ENCODE data around the gene ARHGEF12.

The ARHGEF12 gene

GRCh38 chr11:120471131-120471530 lies 134.9 kb downstream of the ARHGEF12 start:
- H3K9ac ChIP-seq (ENCODE audit: low read depth in 1 of 2, low read length in 2 of 2): no peak overlapping the region
- H3K9me3 ChIP-seq (ENCODE audit: control insufficient read depth in 2 of 2, low read length in 2 of 2): no peaks in the 10 kb centered on the region
- H3K27ac ChIP-seq (ENCODE audit: low read depth in 2 of 2, low read length in 2 of 2): no peak overlapping the region
- H3K27me3 ChIP-seq (ENCODE audit: control insufficient read depth in 2 of 2, insufficient read depth in 2 of 2, low read length in 2 of 2): no peaks in the 10 kb centered on the region
- no peak overlapping the region for H3K4me3 ChIP-seq (ENCODE audit: low read length in 2 of 2)
- peaks cover 47 to 50% of the 10 kb centered on the region in 2 donors for H3K36me3 ChIP-seq (ENCODE audit: control insufficient read depth in 2 of 2, insufficient read depth in 2 of 2, low read length in 2 of 2)
- H3K4me1 ChIP-seq (ENCODE audit: control insufficient read depth in 2 of 2, insufficient read depth in 2 of 2, low read length in 2 of 2): no peaks in the 10 kb centered on the region

- H3K9me3 ChIP-seq (ENCODE audit: control insufficient read depth in 2 of 2, low read length in 2 of 2): no peaks in the 10 kb centered on the region
- no peak overlapping the region for H3K27ac ChIP-seq (ENCODE audit: low read depth in 2 of 2, low read length in 2 of 2)
- H3K27me3 ChIP-seq (ENCODE audit: control insufficient read depth in 2 of 2, insufficient read depth in 2 of 2, low read length in 2 of 2): no peaks in the 10 kb centered on the region
- H3K36me3 ChIP-seq (ENCODE audit: control insufficient read depth in 2 of 2, insufficient read depth in 2 of 2, low read length in 2 of 2): peaks cover 42 to 48% of the 10 kb centered on the region in 2 donors
- no peaks in the 10 kb centered on the region for H3K4me1 ChIP-seq (ENCODE audit: control insufficient read depth in 2 of 2, insufficient read depth in 2 of 2, low read length in 2 of 2)
- no peak overlapping the region for H3K9ac ChIP-seq (ENCODE audit: low read depth in 1 of 2, low read length in 2 of 2)
- H3K4me3 ChIP-seq (ENCODE audit: low read length in 2 of 2): no peak overlapping the region
Observed at GRCh38 chr11:120471994-120472393, 135.8 kb downstream of the ARHGEF12 start.

GRCh38 chr11:120473503-120473902 lies 137.3 kb downstream of the ARHGEF12 start:
- Histone ChIP-seq H3K27ac (ENCODE audit: low read depth in 2 of 2, low read length in 2 of 2) (no peak overlapping the region), H3K9me3 (ENCODE audit: control insufficient read depth in 2 of 2, low read length in 2 of 2) (no peaks in the 10 kb centered on the region), H3K27me3 (ENCODE audit: control insufficient read depth in 2 of 2, insufficient read depth in 2 of 2, low read length in 2 of 2) (no peaks in the 10 kb centered on the region), H3K4me1 (ENCODE audit: control insufficient read depth in 2 of 2, insufficient read depth in 2 of 2, low read length in 2 of 2) (no peaks in the 10 kb centered on the region), H3K4me3 (ENCODE audit: low read length in 2 of 2) (no peak overlapping the region), H3K9ac (ENCODE audit: low read depth in 1 of 2, low read length in 2 of 2) (no peak overlapping the region), H3K36me3 (ENCODE audit: control insufficient read depth in 2 of 2, insufficient read depth in 2 of 2, low read length in 2 of 2) (peaks cover 43 to 50% of the 10 kb centered on the region in 2 donors)

DNA sequence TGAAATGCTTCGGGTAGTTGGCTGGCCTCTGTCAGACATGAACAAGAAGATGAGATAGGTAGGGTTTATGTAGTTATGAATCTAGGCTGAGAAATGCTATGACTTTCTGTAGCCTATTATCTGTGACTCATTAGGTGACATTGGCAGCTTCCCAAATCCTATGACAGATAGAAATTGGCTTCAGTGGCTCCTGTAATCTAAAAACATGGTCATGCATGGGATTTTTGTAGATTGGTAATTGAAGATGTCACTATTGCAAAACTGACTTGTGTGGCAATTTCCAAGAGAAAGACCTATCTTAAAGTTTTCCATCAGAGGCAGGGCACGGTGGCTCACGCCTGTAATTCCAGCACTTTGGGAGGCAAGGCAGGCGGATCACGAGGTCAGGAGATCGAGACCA lies 145.9 kb downstream of the ARHGEF12 start:
- no peaks in the 10 kb centered on the region for H3K4me1 ChIP-seq (ENCODE audit: control insufficient read depth in 2 of 2, insufficient read depth in 2 of 2, low read length in 2 of 2)
- no peak overlapping the region for H3K4me3 ChIP-seq (ENCODE audit: low read length in 2 of 2)
- H3K27me3 ChIP-seq (ENCODE audit: control insufficient read depth in 2 of 2, insufficient read depth in 2 of 2, low read length in 2 of 2): no peaks in the 10 kb centered on the region
- H3K9me3 ChIP-seq (ENCODE audit: control insufficient read depth in 2 of 2, low read length in 2 of 2): no peaks in the 10 kb centered on the region
- H3K36me3 ChIP-seq (ENCODE audit: control insufficient read depth in 2 of 2, insufficient read depth in 2 of 2, low read length in 2 of 2): peaks cover 59 to 63% of the 10 kb centered on the region in 2 donors
- H3K9ac ChIP-seq (ENCODE audit: low read depth in 1 of 2, low read length in 2 of 2): no peak overlapping the region
- H3K27ac ChIP-seq (ENCODE audit: low read depth in 2 of 2, low read length in 2 of 2): no peak overlapping the region

GRCh38 chr11:120484722-120485121 lies 148.5 kb downstream of the ARHGEF12 start:
- Histone ChIP-seq H3K36me3 (ENCODE audit: control insufficient read depth in 2 of 2, insufficient read depth in 2 of 2, low read length in 2 of 2) (peaks cover 46 to 51% of the 10 kb centered on the region in 2 donors), H3K4me1 (ENCODE audit: control insufficient read depth in 2 of 2, insufficient read depth in 2 of 2, low read length in 2 of 2) (no peaks in the 10 kb centered on the region), H3K9ac (ENCODE audit: low read depth in 1 of 2, low read length in 2 of 2) (no peak overlapping the region), H3K27ac (ENCODE audit: low read depth in 2 of 2, low read length in 2 of 2) (no peak overlapping the region), H3K9me3 (ENCODE audit: control insufficient read depth in 2 of 2, low read length in 2 of 2) (no peaks in the 10 kb centered on the region), H3K27me3 (ENCODE audit: control insufficient read depth in 2 of 2, insufficient read depth in 2 of 2, low read length in 2 of 2) (no peaks in the 10 kb centered on the region), H3K4me3 (ENCODE audit: low read length in 2 of 2) (no peak overlapping the region)

DNA sequence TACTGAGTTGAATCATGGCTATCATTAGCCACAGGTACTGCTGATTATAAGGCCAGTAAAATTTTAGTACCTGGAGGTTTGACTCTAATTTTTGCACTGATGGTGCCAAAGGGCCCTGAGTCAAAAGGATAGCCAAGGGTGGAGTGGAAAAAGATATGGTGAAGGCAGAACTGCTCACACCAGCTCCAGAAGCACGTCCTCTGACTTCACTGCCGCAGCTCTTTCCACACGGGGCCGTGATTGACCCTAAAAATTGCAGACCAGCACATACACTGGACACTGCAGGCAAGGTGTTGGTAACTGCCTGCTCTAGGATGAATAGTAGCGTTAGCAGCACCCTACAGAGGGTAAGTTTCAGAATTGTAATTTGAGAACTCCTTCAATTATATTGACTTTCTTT lies 149.9 kb downstream of the ARHGEF12 start:
- no peaks in the 10 kb centered on the region for H3K4me1 ChIP-seq (ENCODE audit: control insufficient read depth in 2 of 2, insufficient read depth in 2 of 2, low read length in 2 of 2)
- H3K9me3 ChIP-seq (ENCODE audit: control insufficient read depth in 2 of 2, low read length in 2 of 2): no peaks in the 10 kb centered on the region
- H3K27ac ChIP-seq (ENCODE audit: low read depth in 2 of 2, low read length in 2 of 2): no peak overlapping the region
- H3K9ac ChIP-seq (ENCODE audit: low read depth in 1 of 2, low read length in 2 of 2): no peak overlapping the region
- H3K4me3 ChIP-seq (ENCODE audit: low read length in 2 of 2): no peak overlapping the region
- H3K27me3 ChIP-seq (ENCODE audit: control insufficient read depth in 2 of 2, insufficient read depth in 2 of 2, low read length in 2 of 2): no peaks in the 10 kb centered on the region
- peaks cover 32 to 38% of the 10 kb centered on the region in 2 donors for H3K36me3 ChIP-seq (ENCODE audit: control insufficient read depth in 2 of 2, insufficient read depth in 2 of 2, low read length in 2 of 2)

GRCh38 chr11:120489799-120490198 lies 153.6 kb downstream of the ARHGEF12 start:
- H3K27ac ChIP-seq (ENCODE audit: low read depth in 2 of 2, low read length in 2 of 2): no peak overlapping the region
- no peaks in the 10 kb centered on the region for H3K4me1 ChIP-seq (ENCODE audit: control insufficient read depth in 2 of 2, insufficient read depth in 2 of 2, low read length in 2 of 2)
- no peaks in the 10 kb centered on the region for H3K9me3 ChIP-seq (ENCODE audit: control insufficient read depth in 2 of 2, low read length in 2 of 2)
- H3K36me3 ChIP-seq (ENCODE audit: control insufficient read depth in 2 of 2, insufficient read depth in 2 of 2, low read length in 2 of 2): peaks cover 18 to 23% of the 10 kb centered on the region in 2 donors
- H3K4me3 ChIP-seq (ENCODE audit: low read length in 2 of 2): no peak overlapping the region
- H3K9ac ChIP-seq (ENCODE audit: low read depth in 1 of 2, low read length in 2 of 2): no peak overlapping the region
- no peaks in the 10 kb centered on the region for H3K27me3 ChIP-seq (ENCODE audit: control insufficient read depth in 2 of 2, insufficient read depth in 2 of 2, low read length in 2 of 2)

- Histone ChIP-seq H3K4me3 (ENCODE audit: low read length in 2 of 2) (no peak overlapping the region), H3K27me3 (ENCODE audit: control insufficient read depth in 2 of 2, insufficient read depth in 2 of 2, low read length in 2 of 2) (no peaks in the 10 kb centered on the region), H3K9me3 (ENCODE audit: control insufficient read depth in 2 of 2, low read length in 2 of 2) (no peaks in the 10 kb centered on the region), H3K27ac (ENCODE audit: low read depth in 2 of 2, low read length in 2 of 2) (no peak overlapping the region), H3K9ac (ENCODE audit: low read depth in 1 of 2, low read length in 2 of 2) (no peak overlapping the region), H3K36me3 (ENCODE audit: control insufficient read depth in 2 of 2, insufficient read depth in 2 of 2, low read length in 2 of 2) (peaks cover 2 to 3% of the 10 kb centered on the region in 2 donors), H3K4me1 (ENCODE audit: control insufficient read depth in 2 of 2, insufficient read depth in 2 of 2, low read length in 2 of 2) (no peaks in the 10 kb centered on the region)
Observed at GRCh38 chr11:120492486-120492885, 156.3 kb downstream of the ARHGEF12 start.

GRCh38 chr11:120494595-120494994 lies 158.4 kb downstream of the ARHGEF12 start:
- Histone ChIP-seq H3K9me3 (ENCODE audit: control insufficient read depth in 2 of 2, low read length in 2 of 2) (no peaks in the 10 kb centered on the region), H3K36me3 (ENCODE audit: control insufficient read depth in 2 of 2, insufficient read depth in 2 of 2, low read length in 2 of 2) (no peaks in the 10 kb centered on the region), H3K4me1 (ENCODE audit: control insufficient read depth in 2 of 2, insufficient read depth in 2 of 2, low read length in 2 of 2) (no peaks in the 10 kb centered on the region), H3K27ac (ENCODE audit: low read depth in 2 of 2, low read length in 2 of 2) (no peak overlapping the region), H3K9ac (ENCODE audit: low read depth in 1 of 2, low read length in 2 of 2) (no peak overlapping the region), H3K27me3 (ENCODE audit: control insufficient read depth in 2 of 2, insufficient read depth in 2 of 2, low read length in 2 of 2) (peaks cover 0 to 3% of the 10 kb centered on the region in 2 donors), H3K4me3 (ENCODE audit: low read length in 2 of 2) (no peak overlapping the region)

DNA sequence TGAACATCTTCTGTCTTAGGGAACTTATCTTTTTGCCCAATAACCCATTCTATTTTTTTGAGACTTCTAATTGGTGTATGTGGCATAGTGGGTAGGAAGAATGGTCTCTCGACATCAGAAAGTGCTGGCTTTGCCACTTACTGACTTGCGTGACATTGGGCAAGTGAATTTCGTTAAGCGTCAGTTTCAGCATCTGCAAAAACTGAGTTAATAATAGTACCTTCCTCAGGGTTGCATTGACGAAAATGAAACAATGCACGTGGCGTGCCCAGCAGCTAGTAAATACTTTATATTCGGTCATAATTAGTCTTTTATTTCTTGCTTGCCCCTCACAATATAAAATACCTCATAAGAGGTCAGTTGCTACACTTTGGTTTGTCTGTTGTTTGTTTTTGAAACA lies 162.9 kb downstream of the ARHGEF12 start:
- Histone ChIP-seq H3K36me3 (ENCODE audit: control insufficient read depth in 2 of 2, insufficient read depth in 2 of 2, low read length in 2 of 2) (no peaks in the 10 kb centered on the region), H3K27me3 (ENCODE audit: control insufficient read depth in 2 of 2, insufficient read depth in 2 of 2, low read length in 2 of 2) (peaks cover 5 to 19% of the 10 kb centered on the region in 2 donors), H3K27ac (ENCODE audit: low read depth in 2 of 2, low read length in 2 of 2) (no peak overlapping the region), H3K9ac (ENCODE audit: low read depth in 1 of 2, low read length in 2 of 2) (no peak overlapping the region), H3K4me3 (ENCODE audit: low read length in 2 of 2) (no peak overlapping the region), H3K4me1 (ENCODE audit: control insufficient read depth in 2 of 2, insufficient read depth in 2 of 2, low read length in 2 of 2) (no peaks in the 10 kb centered on the region), H3K9me3 (ENCODE audit: control insufficient read depth in 2 of 2, low read length in 2 of 2) (no peaks in the 10 kb centered on the region)

DNA sequence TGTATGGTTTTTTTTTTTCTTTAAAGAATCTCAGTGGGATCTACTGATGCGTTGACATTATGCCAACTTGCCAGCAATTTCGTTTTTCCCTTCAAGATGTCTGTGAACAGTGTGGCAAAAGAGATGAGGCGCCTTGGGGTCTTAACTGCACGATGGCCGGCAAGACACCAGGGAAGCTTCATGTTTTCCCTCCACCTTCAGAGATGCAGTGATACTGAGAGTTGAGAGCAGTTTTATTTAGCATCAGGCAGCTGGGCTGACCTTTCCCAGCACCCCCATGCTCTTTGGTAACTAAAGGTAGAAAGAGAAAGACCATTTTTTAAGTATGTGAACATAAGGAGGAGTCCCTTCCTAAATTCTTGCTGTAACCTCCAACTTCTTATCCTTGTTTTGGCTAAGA lies 163.6 kb downstream of the ARHGEF12 start:
- Histone ChIP-seq H3K27me3 (ENCODE audit: control insufficient read depth in 2 of 2, insufficient read depth in 2 of 2, low read length in 2 of 2) (peaks cover 5 to 19% of the 10 kb centered on the region in 2 donors), H3K36me3 (ENCODE audit: control insufficient read depth in 2 of 2, insufficient read depth in 2 of 2, low read length in 2 of 2) (no peaks in the 10 kb centered on the region), H3K4me1 (ENCODE audit: control insufficient read depth in 2 of 2, insufficient read depth in 2 of 2, low read length in 2 of 2) (no peaks in the 10 kb centered on the region), H3K9ac (ENCODE audit: low read depth in 1 of 2, low read length in 2 of 2) (no peak overlapping the region), H3K9me3 (ENCODE audit: control insufficient read depth in 2 of 2, low read length in 2 of 2) (no peaks in the 10 kb centered on the region), H3K27ac (ENCODE audit: low read depth in 2 of 2, low read length in 2 of 2) (no peak overlapping the region), H3K4me3 (ENCODE audit: low read length in 2 of 2) (no peak overlapping the region)
